GM18867 (cell line): ENCODE data around the gene NKX1-1.
"Not testable (repeated sequence)": the region's sequence is repeated elsewhere in the genome, so short reads cannot be mapped to it uniquely, and the experiment has no call there.

Experiments used
- ATAC-seq: cut with Tn5 transposase; IDR thresholded peaks from one replicate; pipeline ENCODE4 v1.9.1; 2021; ENCODE audit warnings: mild to moderate bottlenecking, moderate library complexity; ENCODE audit not compliant: unreplicated experiment

The NKX1-1 gene

GRCh38 chr4:1375051-1375721 lies 31.1 kb downstream of the NKX1-1 start:
- no peak for ATAC-seq

GRCh38 chr4:1374706-1375045 lies 31.6 kb downstream of the NKX1-1 start:
- ATAC-seq, result no peak

GRCh38 chr4:1373892-1374705 lies 32.1 kb downstream of the NKX1-1 start:
- ATAC-seq, result no peak

GRCh38 chr4:1372576-1372975 lies 33.7 kb downstream of the NKX1-1 start:
- not testable (repeated sequence) for ATAC-seq

- no peak for ATAC-seq
Observed at GRCh38 chr4:1371176-1372165, 34.8 kb downstream of the NKX1-1 start.

- no peak for ATAC-seq
Observed at GRCh38 chr4:1370321-1371124, 35.7 kb downstream of the NKX1-1 start.

- no peak for ATAC-seq
Observed at GRCh38 chr4:1369479-1370079, 36.7 kb downstream of the NKX1-1 start.

- ATAC-seq, result no peak
Observed at GRCh38 chr4:1369091-1369450, 37.2 kb downstream of the NKX1-1 start.

GRCh38 chr4:1368421-1369090 lies 37.7 kb downstream of the NKX1-1 start:
- no peak for ATAC-seq

GRCh38 chr4:1367936-1368289 lies 38.3 kb downstream of the NKX1-1 start:
- no peak for ATAC-seq

GRCh38 chr4:1367230-1367935 lies 38.9 kb downstream of the NKX1-1 start:
- no peak for ATAC-seq

- ATAC-seq, result no peak
Observed at GRCh38 chr4:1366371-1367229, 39.6 kb downstream of the NKX1-1 start.

- ATAC-seq, result no peak
Observed at GRCh38 chr4:1365271-1366178, 40.7 kb downstream of the NKX1-1 start.

GRCh38 chr4:1364748-1365147 lies 41.5 kb downstream of the NKX1-1 start:
- ATAC-seq, result no peak

- no peak for ATAC-seq
Observed at GRCh38 chr4:1364217-1364616, 42.0 kb downstream of the NKX1-1 start.

GRCh38 chr4:1363513-1363912 lies 42.7 kb downstream of the NKX1-1 start:
- ATAC-seq, result no peak

GRCh38 chr4:1362521-1362920 lies 43.7 kb downstream of the NKX1-1 start:
- no peak for ATAC-seq
